Stimulated activated CD8-positive, alpha-beta memory T cell treated with anti-CD3 and anti-CD28 coated beads, Interleukin-7, amount 100 ng/mL, for 24 hours (primary cell): ENCODE data around the gene EPHA1.

Experiments used
- DNase-seq: peaks from one replicate; pipeline ENCODE4 v3.0.0-alpha.2; 2020; ENCODE audit warnings: low read depth

Gene EPHA1

DNA sequence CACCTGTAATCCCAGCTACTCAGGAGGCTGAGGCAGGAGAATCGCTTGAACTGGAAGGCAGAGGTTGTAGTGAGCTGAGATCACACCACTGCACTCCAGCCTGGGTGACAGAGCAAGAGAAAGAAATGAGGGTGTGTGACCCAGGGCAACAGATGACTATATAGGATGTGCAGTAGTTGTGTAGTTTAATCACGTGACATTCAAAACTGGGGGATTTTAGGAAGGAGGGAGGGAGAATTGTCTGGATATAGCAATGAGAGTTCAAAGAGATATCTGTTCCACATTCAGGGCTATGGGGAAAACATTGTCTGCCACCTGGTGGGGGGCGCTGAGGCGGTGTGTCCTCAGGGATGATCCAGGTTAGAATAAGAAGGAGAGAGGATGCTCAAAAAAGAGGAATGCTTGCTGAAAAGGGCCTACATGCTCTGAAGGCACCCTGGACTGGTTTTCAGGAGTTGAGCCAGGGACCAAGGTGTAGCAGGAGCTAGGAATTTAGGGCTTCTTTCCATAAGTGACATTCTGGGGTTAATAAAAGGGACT, 35.3 kb downstream of the EPHA1 start:
- DNase-seq: no peak

DNA sequence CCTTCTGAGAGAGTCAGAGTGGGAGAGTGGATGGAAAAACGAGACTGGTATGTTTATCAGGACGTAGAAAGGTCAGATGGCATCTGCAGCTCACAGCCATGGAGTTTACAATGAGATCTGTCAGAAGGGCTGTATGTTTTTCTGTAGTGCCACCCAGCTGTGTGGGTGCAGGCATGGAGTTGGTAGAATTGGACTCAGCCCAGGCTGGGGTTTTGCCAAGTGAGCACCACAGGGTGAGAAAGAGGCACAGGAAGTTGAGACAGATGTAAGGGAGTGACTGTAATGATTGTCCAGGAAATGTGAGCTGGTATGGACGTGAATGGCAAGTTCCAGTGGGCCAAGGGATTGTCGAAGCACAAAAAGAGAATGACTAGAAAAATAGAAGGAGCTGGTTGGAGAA, 36.6 kb downstream of the EPHA1 start:
- DNase-seq: no peak

DNA sequence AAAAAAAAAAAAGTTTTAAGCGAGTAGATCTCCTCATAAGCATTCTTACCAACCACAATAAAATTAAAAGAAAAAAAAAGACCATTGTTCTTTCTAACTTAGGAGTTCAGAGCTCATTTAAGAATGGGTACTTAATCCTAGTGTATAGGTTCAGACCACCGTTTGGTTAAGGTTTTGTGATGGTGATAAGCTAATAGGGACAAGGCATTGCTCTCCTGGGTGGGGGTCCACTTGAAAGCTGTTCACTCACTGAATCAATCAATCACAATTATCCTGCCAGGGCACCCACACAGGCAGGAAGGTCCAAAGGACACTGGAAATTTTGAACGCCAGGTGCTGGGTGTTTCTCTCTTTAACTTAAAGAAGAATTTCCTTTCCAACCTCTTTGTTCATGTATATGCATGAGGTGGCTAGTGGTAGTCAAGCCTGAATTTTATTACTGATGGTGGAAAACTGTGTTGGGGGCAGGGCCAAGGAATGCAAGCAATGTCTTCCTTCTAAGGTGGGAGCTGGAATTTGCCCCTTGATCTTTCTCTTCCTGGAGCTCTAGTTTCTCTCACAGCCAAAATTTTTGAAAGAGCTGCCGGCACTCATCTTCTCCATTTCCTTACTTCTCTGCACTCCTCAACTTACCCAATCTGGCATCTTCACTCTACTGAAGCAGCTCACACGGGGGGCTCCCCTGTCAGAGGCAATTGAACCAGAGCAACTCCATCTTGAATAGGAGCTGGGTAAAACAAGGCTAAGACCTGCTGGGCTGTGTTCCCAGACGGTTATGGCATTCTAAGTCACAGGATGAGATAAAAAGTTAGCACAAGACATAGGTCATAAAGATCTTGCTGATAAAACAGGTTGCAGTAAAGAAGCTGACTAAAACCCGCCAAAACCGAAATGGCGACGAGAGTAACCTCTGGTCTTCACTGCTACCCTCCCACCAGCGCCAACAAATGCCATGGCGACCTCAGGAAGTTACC, 38.7 kb downstream of the EPHA1 start:
- no peak for DNase-seq

DNA sequence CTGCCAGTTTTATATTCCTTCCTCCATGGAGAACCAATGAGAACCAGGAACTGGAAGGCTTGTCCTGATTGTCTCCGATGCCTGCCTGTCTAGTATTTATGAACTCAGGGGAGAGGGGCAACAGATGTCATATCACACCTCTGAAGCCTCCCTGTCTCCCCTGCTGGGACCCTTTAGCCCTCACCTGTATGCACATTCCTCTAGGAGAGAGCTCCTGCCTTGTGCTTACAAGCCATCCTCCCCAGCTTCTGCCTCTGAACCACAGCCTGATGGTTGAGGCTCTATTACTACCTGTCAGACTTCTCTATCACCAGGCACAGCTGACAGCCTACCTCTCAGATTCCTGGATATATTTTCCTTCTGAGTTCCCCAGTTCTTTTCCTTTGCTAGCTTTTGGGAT, 40.3 kb downstream of the EPHA1 start:
- no peak for DNase-seq

DNA sequence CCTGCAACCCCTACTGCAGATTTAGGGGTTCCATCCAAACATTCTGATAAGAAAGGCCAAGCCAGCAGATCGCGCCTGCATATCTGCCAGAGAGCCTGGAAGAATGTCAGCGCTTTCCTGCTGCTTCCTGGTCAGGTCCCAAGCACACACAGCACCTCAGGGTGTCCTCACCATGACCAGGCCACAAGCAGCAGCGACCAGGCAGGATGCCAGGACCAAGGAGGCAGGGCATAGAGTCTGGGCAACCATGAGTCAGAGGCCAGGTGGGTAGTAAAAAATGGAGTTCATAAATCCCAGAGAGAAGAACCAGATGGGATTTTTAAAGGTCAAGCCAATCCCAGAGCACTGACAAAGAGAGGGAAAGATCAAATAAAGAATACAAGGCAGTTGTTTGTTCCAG, 40.7 kb downstream of the EPHA1 start:
- no peak for DNase-seq

DNA sequence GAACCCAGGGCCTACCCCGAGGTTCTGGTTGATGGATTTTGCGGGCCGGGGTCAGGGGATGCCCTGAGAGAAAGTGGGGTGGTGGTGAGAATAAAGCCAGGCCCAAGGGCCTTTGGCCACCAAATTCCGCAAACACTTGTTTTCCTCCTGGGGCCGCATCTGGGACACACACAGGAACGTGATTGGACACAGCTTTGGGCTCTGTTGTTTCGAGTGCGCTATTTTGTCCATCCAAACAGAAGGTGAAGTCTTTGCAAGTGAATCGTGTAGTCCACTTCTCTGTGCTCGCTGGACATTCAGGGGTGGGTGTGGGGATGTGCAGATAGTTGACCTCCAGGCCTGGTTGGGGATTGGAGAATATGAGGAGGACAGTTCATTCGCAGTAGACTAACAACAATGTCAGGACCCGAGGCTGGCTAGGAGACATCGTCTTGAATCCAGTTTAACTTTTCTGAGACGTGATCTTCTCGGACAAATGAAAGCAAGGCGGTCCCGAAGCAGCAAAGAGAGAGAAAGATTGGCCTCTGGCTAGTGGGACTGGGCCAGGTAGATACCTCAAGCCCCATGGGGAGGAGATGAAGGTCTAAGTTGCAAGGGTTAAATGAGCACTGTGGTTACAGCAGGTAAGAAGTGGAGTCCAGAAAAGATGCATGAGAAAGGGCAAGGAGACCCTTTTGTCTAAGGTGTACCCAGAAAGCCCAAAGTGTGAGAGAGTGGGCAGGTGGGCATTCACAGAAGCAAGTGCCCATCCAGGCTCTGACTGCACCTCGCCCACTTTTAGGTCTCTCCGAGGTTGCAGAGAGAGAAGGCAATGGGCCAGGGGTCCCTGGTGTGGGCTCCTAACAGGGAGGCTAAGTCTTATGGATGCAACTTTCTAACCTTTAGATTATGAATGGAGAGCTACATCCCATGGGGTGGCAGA, 45.4 kb downstream of the EPHA1 start:
- DNase-seq: no peak

DNA sequence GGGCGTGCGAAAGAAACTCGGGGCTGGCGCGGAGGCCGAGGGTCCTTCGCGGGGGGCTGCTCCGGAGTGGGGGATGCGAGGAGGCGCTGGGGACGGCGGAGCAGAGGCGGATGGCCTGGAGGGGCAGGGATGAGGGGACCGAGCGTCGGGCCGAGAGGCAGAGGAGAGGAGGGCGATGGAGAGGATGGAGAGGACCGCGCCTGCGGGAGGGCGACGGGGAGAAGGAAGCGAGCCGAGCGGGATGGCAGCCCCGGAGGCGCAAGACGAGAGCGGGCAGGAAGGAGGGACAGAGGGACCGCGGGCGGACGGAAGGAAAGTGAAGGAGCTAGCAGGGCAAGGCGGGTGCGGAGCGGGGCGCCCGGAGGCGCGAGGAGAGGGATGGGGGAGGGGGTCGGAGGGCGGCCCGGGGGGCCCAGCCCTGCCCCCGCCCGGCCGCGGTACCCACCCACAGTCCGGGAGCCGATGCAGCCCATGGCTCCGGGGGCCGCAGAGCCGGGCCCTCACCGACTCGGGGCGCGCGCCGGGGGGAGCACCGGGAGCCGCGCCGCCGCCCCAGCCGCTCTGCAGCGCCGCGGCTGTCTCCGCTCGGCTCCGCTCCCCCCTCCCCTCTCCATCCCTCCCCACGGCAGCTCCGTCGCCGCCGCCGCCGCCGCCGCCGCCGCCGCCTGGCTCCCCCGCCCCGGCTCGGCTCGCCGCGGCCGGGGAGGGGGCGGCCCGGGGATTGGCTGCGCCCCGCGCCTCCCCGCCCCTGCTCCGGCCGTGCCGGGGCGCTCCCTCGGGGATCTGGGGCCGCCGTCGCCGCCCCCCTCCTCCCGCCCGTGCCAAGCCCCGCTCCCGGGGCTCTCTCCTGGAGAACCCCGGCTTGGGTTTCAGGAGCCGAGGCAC, 46.3 kb downstream of the EPHA1 start, which contains the start of gene FAM131B:
Gene FAM131B, minus strand, starts transcription at position 583 of the 885 bp plus-strand sequence. Its CDS starts 110 bp downstream, at position 473.
- no peak for DNase-seq

DNA sequence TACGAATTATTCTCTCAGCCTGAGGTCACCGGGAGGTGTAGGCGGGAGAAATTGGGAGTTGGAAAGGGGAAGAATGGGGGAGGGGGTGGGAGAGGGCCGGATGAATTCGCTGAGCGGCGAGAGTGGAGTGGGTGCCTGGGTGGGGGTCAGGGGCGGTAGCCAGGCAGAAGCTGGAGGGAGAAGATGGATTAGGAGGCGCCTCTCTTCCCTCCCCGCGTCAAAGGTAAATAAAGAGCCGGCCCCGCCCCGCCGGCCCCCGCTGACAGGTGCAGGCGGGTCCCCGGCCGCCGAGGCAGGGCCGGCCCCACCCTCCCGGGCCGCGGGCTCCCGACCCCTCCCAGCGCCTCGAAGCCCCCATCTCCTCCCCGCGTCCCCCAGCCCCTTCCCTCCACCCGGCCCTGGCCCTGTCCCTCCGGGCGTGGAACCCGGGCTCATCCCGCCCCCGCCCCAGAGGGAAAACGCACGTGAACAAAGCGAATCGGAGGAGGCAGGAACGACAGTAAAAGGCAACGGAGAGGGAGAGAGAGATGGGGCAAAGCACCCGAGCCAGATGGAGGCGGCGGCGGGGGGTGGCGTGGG, 47.0 kb downstream of the EPHA1 start:
- DNase-seq: no peak

DNA sequence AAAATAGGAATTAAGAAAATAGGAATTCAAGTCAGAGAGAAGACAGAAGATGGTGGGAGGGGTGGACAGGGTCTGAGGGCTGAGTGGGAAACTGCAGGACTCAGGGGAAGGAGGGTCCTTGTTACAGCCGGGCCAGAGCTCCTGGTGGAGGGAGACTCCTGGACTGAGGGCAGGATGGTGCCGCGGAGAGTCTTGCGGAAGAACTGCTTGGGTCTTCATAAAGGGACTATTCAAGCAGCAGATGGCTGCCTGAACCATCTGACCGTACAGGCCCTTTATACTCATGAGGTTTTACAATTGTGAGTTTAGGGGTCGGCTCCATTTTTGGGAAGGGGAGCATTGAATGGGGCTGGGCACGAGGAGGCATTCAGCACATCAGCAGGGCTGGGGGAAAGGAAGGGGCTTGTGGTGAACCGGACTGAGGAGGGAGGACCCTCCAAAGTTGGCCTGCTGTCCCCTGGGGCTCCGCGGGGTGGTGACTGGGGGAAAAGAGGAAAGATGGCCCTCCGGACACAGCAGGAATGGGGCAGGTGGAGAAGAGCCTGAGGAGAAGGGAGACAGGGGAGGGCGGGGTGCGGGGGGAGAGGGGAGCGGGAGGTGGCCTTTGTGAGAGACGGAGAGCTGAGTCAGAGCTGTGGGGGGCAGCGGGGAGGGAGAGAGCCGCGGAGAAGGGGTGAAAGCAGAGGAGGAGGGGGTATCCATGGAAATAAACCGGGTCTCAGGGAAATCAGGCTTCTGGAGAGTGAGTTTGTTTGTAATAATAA, 47.7 kb downstream of the EPHA1 start:
- no peak for DNase-seq

DNA sequence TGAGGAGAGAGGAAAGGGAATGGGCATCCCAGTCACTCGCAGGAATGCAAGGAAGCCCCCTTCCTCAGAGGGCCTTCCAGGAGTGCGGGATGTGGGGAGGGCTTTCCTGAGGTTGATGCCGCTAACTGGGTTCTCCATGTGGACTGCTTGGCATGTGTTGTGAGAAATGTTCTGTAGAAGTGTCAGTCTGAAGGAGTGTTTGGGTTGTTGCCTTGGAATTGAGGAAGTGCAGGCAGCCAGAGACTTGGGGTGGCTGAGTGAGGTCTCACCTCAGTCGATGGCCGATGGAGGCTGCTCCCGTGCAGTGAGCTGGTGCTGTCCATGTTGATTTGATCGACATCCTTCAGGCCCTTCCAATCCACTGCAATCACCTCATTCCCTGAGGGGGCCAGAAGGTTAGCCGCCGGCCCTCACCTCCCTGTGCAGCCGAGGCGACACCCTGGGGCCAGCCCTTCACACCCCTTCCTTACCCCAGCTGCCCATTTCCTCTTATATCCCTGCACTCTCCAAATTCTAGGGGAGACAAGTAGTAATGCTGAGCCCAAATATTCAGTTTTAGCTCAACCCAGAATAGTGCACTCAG, 48.8 kb downstream of the EPHA1 start:
- no peak for DNase-seq

DNA sequence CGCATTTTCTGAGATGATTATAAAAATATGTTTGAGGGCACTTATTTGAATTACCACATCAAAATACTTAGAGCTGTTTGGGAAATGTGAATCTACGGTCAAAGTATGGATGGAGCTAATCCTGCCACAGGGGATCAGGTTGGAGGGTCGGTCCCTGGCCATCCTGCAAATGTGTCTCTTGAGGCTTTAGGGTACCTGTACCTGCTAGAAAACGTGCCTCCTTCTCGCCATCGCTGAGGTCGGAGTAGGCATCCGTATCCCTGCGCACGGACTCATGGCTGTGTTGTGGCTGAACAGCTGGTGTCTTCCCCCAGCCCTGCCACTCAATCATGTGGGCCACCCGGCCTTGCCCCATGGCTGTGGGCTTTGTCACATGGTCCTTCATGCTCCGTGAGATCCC, 50.0 kb downstream of the EPHA1 start:
- no peak for DNase-seq

DNA sequence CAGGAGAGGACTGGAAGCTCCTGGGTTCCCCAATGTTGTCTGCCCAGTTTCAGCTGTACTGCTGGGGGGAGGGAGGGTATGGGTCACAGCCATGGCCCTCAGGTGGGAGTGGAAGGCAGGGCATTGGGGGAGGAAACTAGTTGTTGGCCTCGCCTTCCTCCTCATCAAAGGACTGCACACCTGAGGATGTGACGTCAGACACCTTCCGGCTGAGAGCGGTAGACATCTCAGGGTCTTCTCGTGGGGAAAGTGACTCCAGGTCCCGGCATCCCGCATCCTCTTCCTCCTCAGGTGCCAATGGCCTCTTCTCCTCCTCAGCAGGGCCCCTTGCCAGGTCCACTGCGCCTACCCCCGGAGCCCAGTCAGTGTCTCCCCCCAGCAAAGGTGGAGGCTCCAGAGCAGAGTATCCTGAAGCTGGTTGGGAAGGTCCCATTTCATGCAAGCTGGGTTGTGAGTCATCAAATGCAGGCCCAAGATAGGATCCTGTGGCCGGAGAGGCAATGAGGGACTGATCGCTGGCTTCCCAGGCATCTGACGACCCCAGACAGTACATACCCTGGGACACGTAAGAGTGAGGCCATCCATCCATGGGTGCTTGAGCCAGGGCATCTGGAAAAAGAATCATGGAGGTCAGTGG, 52.1 kb downstream of the EPHA1 start:
- no peak for DNase-seq

DNA sequence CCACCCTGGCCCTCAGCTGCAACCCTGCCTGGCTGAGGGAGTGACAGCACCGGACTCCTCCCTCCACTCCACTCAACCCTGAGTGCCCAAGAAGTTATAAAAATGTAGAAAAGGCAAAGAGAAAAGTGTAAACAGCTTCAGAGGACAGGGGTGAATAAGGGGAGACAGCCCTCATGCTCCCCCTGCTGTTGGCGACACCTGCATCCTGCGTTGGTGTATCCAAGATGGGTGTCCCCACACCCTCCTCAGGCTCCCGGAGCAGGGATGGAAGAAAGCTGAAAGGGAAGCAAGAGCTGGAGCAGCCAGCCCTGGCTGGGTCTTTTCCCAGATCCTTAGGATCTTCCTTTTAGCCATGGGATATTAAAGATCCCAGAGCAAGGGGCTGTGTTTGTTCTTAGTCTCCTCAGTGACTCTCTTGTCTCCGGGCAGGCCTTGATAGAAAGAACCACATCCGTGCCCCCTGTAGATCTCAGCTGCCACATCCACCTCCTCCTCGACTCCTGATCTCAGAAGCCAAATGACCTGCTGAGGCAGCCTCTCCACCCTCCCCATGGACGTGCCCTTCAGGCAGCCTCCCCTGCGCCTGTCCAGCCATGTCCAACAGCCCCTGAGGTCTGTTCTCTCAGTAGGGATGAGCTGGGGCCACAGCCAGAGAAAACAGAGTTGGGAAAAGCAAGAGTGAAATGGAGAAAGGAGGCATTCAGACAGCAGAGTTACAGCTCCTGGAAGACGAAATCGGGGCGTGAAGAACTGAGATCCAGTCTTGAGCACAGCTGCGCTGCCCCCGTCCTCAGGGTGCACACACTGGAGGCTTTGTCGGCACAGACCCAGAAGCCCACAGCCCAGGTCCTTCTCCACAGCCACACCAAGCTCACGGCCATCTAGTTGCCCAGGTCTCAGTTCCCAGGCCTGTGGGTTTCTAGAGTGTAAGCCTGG, 52.9 kb downstream of the EPHA1 start:
- DNase-seq: no peak

DNA sequence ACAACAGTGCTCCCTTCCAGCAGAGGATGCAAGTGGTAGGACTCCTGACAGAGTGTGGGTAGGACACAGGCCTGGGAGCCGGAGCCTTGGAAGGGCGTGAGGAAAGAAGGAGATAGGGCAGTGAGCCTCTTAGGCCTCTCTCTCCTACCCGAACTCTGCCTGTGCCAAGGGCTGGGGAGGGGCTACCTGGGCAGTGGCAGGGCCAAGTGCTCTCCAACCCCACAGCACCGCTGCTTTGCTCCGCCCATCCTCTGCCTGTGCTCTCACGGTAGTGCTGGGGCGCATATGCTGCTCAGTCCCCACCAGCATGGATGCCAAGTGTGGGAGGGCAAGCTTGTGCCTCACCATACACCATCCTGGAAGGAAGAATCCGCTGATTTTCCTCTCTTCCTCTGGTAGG, 53.7 kb downstream of the EPHA1 start:
- DNase-seq: no peak

DNA sequence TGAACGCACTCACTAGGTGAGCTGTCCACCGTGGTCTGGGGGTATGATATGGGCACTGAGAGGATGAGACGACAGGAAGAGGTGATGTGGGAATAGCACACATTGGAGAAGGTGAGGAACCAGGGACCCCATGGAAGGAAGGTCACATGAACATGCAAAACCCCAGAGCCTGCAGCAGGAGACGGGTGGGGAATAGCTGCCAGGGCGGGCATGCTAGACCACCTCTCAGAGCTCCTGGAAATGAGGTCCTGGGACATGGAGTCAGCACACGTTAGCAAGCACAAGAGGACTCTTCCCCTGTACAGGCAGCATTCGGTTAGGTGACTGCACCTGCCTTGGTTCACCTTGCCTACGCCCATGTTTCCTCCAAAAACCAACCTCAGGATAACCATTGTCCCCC, 54.3 kb downstream of the EPHA1 start:
- no peak for DNase-seq

DNA sequence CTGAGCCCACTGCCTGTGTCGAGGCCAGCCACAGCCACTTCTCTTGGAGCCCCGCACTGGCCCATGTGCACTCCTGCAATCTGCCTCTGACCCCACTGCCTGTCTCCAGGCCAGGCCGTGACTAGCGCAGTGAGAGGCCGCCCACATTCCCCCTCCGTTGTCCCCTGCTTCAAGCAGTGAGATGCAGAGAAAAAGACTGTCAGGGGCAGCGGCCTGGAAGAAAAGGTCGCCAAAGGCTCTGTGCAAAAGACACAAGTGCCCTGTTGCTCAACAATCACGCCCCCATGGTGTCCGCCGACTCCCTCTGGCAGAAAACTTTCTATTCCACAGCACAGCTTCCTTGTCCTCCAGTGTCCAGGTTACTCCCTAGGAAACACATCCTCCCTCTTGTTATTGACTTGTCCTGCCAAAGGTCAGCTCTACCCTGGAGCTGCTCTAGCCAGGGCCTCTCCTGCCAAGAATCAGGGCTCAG, 56.1 kb downstream of the EPHA1 start:
- DNase-seq: no peak

DNA sequence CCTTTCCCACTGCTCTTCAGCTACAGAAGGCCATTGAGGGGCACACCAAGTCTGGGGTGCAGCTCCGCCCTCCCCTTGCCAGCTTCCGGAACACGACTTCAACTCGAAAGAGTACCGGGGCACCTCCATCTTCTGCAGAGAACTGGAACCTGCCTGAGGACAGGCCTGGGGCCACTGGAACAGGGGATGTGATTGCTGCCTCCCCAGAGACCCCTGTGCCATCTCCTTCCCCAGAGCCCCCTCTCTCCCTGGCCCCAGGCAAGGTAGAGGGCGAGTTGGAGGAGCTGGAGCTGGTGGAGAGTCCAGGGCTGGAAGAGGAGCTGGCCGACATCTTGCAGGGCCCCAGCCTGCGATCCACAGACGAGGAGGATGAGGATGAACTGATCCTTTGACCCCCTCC, 57.1 kb downstream of the EPHA1 start:
- DNase-seq: no peak

DNA sequence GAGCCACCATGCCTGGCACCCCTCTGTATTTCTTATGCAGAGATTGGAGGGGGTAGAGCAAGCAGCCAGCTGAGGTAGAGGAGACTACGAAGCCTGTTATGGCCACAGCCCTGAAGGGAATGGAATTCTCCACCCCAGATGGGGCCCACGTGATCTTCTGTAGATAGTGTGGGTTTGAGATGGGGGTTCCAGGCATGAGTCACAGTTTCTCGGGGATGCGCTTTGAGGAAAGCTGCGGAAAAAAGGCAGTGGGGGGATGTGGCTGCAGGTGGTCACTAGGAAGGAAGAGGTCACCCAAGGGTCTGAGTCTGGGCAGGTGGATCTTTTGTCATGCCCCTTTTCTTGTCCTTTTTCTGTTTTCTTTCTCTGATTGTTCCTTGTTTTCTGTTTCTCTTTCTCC, 57.6 kb downstream of the EPHA1 start:
- DNase-seq: no peak
